ENCODE results near the gene IFIT5. TPM values are rescaled to one million over a fixed set of nuclear protein-coding genes. Genes with fewer than 3 reads are reported as not detected.
A peak's percentile ranks its signal among the peaks of the same experiment; 100 is the strongest.

IFIT5 gene
- 24.4 TPM for total RNA-seq
- long read RNA-seq, full-length matches to known transcripts = 85 of 87 reads
- long read RNA-seq, partial matches to known transcripts = 0 of 87 reads
- long read RNA-seq, other reads (novel, unspliced or antisense) = 2 of 87 reads

DNA sequence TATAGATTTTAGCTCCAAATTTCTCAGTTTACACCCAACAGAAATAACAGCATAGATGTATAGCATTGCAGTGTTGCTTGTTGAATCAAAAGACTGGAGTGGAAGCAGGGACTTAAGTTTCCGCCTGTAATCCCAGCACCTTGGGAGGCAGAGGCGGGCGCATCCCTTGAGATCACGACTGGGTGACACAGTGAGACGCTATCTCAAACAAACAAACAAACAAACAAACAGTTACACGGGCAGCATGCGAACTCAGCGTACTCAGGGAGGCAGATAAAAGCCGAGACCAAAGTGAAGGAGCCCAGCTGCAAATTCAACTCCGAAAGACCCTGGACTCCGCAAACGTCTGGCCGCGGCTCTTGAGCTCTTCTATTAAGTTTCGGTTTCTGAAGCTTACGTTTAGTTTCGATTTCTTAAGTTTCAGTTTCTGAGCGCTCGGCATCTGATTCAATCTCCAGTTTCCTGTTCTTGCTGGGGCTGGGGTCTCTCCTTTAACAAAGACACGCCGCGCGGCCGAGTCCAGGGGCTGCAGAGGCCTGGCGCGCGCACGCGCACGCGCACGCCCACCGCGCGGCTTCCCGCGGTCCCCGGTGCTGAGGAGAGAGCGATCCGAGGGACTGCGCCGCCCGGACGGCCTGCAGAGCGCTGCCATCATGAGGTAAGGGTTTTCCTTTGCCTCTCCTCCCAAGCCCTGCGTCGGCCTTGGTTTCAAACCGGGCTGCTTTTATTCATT, at the start of gene IFIT5:
Gene IFIT5, plus strand, starts transcription at position 423 of the 733 bp plus-strand sequence. Its CDS starts 231 bp downstream, at position 654.
- TF ChIP-seq, protein P1, sequence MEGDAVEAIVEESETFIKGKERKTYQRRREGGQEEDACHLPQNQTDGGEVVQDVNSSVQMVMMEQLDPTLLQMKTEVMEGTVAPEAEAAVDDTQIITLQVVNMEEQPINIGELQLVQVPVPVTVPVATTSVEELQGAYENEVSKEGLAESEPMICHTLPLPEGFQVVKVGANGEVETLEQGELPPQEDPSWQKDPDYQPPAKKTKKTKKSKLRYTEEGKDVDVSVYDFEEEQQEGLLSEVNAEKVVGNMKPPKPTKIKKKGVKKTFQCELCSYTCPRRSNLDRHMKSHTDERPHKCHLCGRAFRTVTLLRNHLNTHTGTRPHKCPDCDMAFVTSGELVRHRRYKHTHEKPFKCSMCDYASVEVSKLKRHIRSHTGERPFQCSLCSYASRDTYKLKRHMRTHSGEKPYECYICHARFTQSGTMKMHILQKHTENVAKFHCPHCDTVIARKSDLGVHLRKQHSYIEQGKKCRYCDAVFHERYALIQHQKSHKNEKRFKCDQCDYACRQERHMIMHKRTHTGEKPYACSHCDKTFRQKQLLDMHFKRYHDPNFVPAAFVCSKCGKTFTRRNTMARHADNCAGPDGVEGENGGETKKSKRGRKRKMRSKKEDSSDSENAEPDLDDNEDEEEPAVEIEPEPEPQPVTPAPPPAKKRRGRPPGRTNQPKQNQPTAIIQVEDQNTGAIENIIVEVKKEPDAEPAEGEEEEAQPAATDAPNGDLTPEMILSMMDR (IDR thresholded peaks at IDR 0.05) = no peak
- no peaks in the 10 kb centered on the region for H3K27me3 ChIP-seq
- DNase-seq (peak; percentile 88), ATAC-seq (peak; percentile 91)
- no peaks in the 10 kb centered on the region for H3K9me3 ChIP-seq
- H3K4me1 ChIP-seq = peaks cover 24% of the 10 kb centered on the region
- H3K36me3 ChIP-seq = peaks cover 10% of the 10 kb centered on the region
- peak within 1 kb of the TSS; percentile 98 for H3K27ac ChIP-seq
- intact Hi-C loops (cut with DNase I) = no loop called here
- peak within 1 kb of the TSS; percentile 90 for H3K4me3 ChIP-seq

GRCh38 chr10:89367529-89367928, 46.8 kb upstream of the IFIT5 start:
- H3K27ac ChIP-seq = no peak overlapping the region
- intact Hi-C loops (cut with DNase I) = no loop called here
- H3K27me3 ChIP-seq = no peaks in the 10 kb centered on the region
- ATAC-seq = no peak
- no peaks in the 10 kb centered on the region for H3K36me3 ChIP-seq
- peaks cover 10% of the 10 kb centered on the region for H3K4me1 ChIP-seq
- DNase-seq = no peak
- TF ChIP-seq, protein P1 (IDR thresholded peaks at IDR 0.05) = no peak
- no peaks in the 10 kb centered on the region for H3K9me3 ChIP-seq
- no peak overlapping the region for H3K4me3 ChIP-seq

DNA sequence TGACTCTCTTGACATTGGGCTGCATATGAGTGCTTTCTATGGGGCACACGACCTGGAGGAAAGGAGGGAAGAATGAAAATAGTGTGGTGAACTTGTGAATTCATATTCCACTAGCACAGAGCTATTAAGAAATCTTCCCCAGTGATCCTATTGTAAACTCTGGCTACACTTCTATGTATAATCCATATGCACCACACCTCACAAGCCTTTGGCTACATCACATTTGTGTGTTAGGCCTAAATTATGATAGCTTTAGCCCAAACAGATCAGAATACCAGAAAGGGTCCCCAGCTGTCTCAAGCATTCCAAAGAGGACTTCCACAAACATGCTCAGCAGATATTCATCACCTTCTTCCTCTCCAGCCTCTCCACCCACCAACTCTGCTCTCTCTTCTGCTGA, 46.2 kb upstream of the IFIT5 start:
- TF ChIP-seq, protein P1 (IDR thresholded peaks at IDR 0.05) = no peak
- no peak for ATAC-seq
- intact Hi-C loops (cut with DNase I) = no loop called here

DNA sequence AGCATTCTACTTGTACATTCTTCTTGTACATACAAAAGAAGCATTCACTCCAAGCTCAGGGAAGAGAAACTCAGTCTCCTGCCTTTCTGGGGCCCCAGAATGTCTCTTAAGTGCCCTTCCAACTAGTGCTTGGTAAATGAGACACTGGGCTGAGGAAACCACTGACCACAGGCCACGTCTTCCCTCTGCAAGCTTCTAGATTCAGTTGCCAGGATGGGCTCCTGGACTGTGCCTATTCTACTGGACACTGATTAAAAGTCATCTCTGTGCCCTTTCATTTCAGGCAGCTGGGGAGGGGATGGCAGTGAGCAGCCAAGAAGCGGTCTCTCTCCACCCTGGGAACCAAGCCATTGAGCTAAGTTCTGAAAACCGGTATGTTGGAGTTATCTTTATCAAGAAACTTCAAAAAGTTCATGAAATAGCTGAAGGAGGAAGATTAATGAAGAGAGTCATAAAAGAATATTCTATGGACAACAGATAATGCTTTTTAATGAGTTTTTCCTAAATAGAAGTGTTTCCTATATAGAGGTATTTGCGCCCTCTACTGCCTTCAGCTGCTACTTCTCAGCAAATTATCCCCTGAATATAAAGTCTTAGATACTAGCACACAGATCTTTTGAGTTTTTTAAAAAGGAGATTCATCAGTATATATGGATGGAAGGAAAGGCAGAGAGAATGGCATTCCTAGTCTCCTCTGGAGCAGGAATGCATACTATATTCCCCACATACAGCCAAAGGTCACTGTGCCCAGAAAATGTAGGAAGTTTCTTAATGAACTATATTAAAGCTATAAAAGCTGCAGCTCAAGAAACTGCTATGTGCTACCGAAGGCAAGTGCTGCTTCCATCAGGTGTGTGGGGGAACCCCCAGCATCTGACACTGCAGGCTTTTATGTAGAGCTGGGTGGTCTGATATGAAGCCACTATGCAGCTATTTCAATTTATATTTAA, 44.9 kb upstream of the IFIT5 start:
- ATAC-seq (peak; percentile 64), DNase-seq (no peak)
- Histone ChIP-seq H3K36me3 (no peaks in the 10 kb centered on the region), H3K4me3 (no peak overlapping the region), H3K4me1 (peaks cover 19% of the 10 kb centered on the region), H3K9me3 (no peaks in the 10 kb centered on the region), H3K27me3 (no peaks in the 10 kb centered on the region), H3K27ac (no peak overlapping the region)
- TF ChIP-seq, protein P1 (IDR thresholded peaks at IDR 0.05) = peak; percentile 55
- intact Hi-C loops (cut with DNase I) = no loop called here

More for the DNA sequence above, 46.2 kb upstream of the IFIT5 start:
- Histone ChIP-seq H3K27me3 (no peaks in the 10 kb centered on the region), H3K9me3 (no peaks in the 10 kb centered on the region), H3K27ac (no peak overlapping the region), H3K36me3 (no peaks in the 10 kb centered on the region), H3K4me1 (peaks cover 10% of the 10 kb centered on the region), H3K4me3 (no peak overlapping the region)
- no peak for DNase-seq

GRCh38 chr10:89371079-89371478, 43.3 kb upstream of the IFIT5 start:
- H3K4me1 ChIP-seq = peaks cover 25% of the 10 kb centered on the region

More at GRCh38 chr10:89371079-89371478, 43.3 kb upstream of the IFIT5 start:
- TF ChIP-seq, protein P1 (IDR thresholded peaks at IDR 0.05) = no peak
- H3K27ac ChIP-seq = no peak overlapping the region
- H3K4me3 ChIP-seq = no peak overlapping the region
- intact Hi-C loops (cut with DNase I) = no loop called here
- no peak for DNase-seq
- no peaks in the 10 kb centered on the region for H3K27me3 ChIP-seq
- no peaks in the 10 kb centered on the region for H3K36me3 ChIP-seq
- no peaks in the 10 kb centered on the region for H3K9me3 ChIP-seq
- ATAC-seq = no peak

All from upper lobe of right lung (tissue), 1 donor.